Nephron (organoid): ENCODE measurements around the gene LGI2.
"Not testable (repeated sequence)": the region's sequence is repeated elsewhere in the genome, so short reads cannot be mapped to it uniquely, and the experiment has no call there.

Experiments
- H3K27ac Mint-ChIP-seq, 3 experiments: 2 replicates each; pipeline ENCODE4 v1.8.0; 2020; ENCODE audit warnings: mixed read lengths in 3 of 3, mild to moderate bottlenecking in 2 of 3, moderate library complexity in 1 of 3
- H3K27me3 Mint-ChIP-seq: 2 replicates; pipeline ENCODE4 v1.8.0; 2021; ENCODE audit warnings: low read depth, mild to moderate bottlenecking, moderate library complexity, mixed read lengths
- H3K36me3 Mint-ChIP-seq: 2 replicates; pipeline ENCODE4 v1.8.0; 2020; ENCODE audit warnings: low read depth, mixed read lengths
- H3K4me1 Mint-ChIP-seq: 2 replicates; pipeline ENCODE4 v1.8.0; 2020; ENCODE audit warnings: mixed read lengths
- H3K4me3 Mint-ChIP-seq, 3 experiments: 2 replicates each; pipeline ENCODE4 v1.8.0; 2020; ENCODE audit warnings: mild to moderate bottlenecking in 3 of 3, mixed read lengths in 3 of 3, moderate library complexity in 2 of 3
- H3K9me3 Mint-ChIP-seq: 2 replicates; pipeline ENCODE4 v1.8.0; 2020; ENCODE audit warnings: mixed read lengths
- TF ChIP-seq, protein P1 (sequence below), 3 experiments: fragments of 200-600 bp; sonication (generic); IDR thresholded peaks; one replicate each; pipeline ENCODE4 v1.5.0; 2021; ENCODE audit warnings: antibody characterized with exemption in 3 of 3; ENCODE audit not compliant: unreplicated experiment in 3 of 3

LGI2 gene

DNA sequence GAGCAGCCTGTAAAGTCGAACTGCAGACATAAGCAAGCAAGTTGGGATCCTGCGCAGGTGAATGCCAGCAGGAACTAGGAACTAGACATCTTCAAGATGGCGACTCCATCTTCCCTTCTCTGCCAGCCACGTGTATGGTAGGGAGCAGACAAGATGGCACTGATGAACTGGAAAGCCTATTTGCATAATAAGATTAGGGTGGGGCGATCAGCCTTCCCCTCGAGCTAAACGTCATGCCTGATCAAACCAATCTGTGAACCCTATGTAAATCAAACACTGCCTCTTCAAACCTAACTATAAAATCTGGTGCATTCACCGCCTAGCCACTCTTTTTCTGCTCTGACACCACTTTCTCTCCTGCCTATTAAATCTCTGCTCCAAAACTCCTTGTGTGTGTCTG is 28.1 kb upstream of the LGI2 start:
- Mint-ChIP-seq H3K4me3 (no peak overlapping the region), H3K36me3 (no peaks in the 10 kb centered on the region), H3K4me1 (peaks cover 24% of the 10 kb centered on the region), H3K9me3 (peaks cover 7% of the 10 kb centered on the region), H3K27me3 (peaks cover 4% of the 10 kb centered on the region), H3K27ac (peak overlapping the region; percentile 20 to 93 (median 90))
- TF ChIP-seq, protein P1, sequence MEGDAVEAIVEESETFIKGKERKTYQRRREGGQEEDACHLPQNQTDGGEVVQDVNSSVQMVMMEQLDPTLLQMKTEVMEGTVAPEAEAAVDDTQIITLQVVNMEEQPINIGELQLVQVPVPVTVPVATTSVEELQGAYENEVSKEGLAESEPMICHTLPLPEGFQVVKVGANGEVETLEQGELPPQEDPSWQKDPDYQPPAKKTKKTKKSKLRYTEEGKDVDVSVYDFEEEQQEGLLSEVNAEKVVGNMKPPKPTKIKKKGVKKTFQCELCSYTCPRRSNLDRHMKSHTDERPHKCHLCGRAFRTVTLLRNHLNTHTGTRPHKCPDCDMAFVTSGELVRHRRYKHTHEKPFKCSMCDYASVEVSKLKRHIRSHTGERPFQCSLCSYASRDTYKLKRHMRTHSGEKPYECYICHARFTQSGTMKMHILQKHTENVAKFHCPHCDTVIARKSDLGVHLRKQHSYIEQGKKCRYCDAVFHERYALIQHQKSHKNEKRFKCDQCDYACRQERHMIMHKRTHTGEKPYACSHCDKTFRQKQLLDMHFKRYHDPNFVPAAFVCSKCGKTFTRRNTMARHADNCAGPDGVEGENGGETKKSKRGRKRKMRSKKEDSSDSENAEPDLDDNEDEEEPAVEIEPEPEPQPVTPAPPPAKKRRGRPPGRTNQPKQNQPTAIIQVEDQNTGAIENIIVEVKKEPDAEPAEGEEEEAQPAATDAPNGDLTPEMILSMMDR (IDR thresholded peaks at IDR 0.05; ENCODE audit: unreplicated experiment in 3 of 3): no peak

DNA sequence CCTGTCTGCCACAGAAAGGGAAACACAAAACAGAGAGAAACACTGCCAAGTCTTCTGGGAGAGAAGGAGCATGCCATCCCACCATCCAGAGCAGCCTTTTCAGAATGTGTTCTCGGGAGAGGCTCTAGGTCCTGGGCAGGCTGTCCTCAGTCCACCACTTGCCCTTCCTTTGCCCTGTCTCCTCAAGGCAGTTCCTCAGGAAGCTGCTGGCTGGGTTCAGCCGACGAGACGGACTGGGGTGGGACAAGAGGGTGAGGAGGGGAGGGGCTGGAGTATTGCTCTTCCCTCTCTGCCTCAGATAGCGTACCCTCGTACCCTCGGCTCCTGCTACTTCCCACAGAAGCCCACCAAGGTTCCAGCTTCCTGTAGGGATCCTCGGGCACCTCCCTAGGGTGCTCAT is 26.6 kb upstream of the LGI2 start:
- peaks cover 24% of the 10 kb centered on the region for H3K4me1 Mint-ChIP-seq
- TF ChIP-seq, protein P1 (IDR thresholded peaks at IDR 0.05; ENCODE audit: unreplicated experiment in 3 of 3): no peak
- H3K27me3 Mint-ChIP-seq: peaks cover 4% of the 10 kb centered on the region
- peaks cover 7% of the 10 kb centered on the region for H3K9me3 Mint-ChIP-seq
- no peak overlapping the region for H3K4me3 Mint-ChIP-seq
- no peaks in the 10 kb centered on the region for H3K36me3 Mint-ChIP-seq
- H3K27ac Mint-ChIP-seq: no peak overlapping the region

DNA sequence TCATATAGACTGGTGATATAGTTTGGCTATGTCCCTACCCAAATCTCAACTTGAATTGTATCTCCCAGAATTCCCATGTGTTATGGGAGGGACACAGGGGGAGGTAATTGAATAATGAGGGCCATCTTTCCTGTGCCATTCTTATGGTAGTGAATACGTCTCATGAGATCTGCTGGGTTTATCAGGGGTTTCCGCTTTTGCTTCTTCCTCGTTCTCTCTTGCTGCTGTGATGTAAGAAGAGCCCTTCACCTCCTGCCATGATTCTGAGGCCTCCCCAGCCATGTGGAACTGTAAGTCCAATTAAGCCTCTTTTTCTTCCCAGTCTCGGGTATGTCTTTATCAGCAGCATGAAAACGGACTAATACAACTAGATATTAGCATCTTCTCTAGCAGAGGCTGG is 21.3 kb upstream of the LGI2 start:
- not testable (repeated sequence) for H3K27me3 Mint-ChIP-seq, H3K4me3 Mint-ChIP-seq, H3K27ac Mint-ChIP-seq, H3K4me1 Mint-ChIP-seq, H3K36me3 Mint-ChIP-seq
- peaks cover 20% of the 10 kb centered on the region for H3K9me3 Mint-ChIP-seq

DNA sequence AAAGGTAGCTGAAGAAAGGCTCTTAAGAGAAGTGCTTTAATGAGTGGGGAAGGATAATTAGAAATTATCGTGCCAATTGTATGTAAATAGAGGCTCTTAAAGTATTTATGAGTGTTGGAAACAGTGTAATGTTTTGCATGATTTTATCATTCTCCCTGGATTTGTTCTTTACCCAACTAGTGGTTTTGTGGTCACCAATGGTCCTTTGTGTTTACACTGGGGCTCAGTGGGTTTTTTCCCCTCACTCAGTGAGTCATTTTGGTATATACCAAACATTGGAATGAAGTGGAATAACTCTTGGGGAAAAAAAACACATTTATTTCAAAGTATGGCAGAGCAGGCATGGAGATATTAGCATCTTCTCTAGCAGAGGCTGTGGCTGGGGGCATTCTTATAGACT is 20.8 kb upstream of the LGI2 start:
- Mint-ChIP-seq H3K4me1 (no peaks in the 10 kb centered on the region), H3K9me3 (peaks cover 17% of the 10 kb centered on the region), H3K27me3 (peaks cover 3% of the 10 kb centered on the region), H3K27ac (no peak overlapping the region), H3K4me3 (no peak overlapping the region), H3K36me3 (no peaks in the 10 kb centered on the region)
- TF ChIP-seq, protein P1 (IDR thresholded peaks at IDR 0.05; ENCODE audit: unreplicated experiment in 3 of 3): no peak

DNA sequence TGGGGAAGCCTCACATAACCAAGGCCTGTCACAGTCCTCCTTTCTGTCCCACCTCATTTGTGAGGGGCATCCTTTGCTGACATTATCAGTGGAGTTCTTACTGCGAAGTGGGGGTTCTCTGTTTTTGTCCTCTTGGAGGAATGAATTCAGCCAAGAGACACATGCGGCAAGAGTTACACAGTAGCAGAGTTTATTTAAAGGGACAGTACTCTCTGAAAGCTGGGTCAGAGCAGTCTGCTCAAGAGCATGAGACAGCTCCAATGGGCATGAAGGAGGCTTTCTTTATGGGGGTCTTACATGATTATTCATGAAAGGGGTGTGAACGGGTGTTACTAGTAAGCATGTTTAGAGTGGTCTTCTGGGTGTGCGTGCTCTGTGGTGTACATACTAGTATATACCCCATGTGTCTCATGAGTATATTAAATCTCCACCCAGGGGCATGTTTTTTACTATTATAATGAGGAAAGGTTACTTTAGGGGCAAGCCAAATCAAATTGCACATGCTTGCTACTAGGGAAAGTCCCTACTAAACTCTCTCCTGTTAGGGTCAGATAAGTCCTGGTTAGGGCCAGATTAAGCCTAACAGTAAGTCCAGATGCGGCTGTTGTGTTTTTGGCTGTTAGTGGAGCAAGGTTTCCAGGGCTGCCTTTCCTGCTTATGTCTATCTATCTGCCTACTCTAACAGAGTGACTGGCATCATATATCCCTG is 19.8 kb upstream of the LGI2 start:
- Mint-ChIP-seq H3K4me3 (no peak overlapping the region), H3K4me1 (no peaks in the 10 kb centered on the region), H3K36me3 (no peaks in the 10 kb centered on the region), H3K27ac (no peak overlapping the region), H3K27me3 (peaks cover 3% of the 10 kb centered on the region), H3K9me3 (peaks cover 17% of the 10 kb centered on the region)
- TF ChIP-seq, protein P1 (IDR thresholded peaks at IDR 0.05; ENCODE audit: unreplicated experiment in 3 of 3): no peak

DNA sequence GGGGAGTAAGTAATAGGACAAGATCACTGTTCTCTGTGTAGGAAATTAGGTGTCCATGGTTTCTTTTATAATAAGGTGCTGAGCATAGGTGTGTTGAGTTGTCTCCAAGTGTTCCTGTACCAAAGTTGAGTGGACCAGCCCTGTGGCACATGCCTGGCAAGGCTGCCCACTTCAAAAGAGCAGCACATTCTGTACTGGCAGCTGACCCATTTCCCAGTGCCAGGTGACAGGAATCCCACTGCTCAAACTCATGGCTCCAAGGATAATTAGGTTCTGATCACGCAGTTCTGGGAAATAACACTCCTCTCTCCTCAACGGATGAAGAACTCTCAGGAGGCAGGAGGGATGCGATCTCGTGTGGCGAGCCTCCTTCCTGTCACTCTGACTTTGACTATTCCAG is 12.8 kb upstream of the LGI2 start:
- Mint-ChIP-seq H3K4me3 (no peak overlapping the region), H3K27me3 (peaks cover 27% of the 10 kb centered on the region), H3K9me3 (no peaks in the 10 kb centered on the region), H3K27ac (no peak overlapping the region), H3K4me1 (no peaks in the 10 kb centered on the region), H3K36me3 (no peaks in the 10 kb centered on the region)
- TF ChIP-seq, protein P1 (IDR thresholded peaks at IDR 0.05; ENCODE audit: unreplicated experiment in 3 of 3): no peak
